ENCODE results near the gene ITGA6.

DNA sequence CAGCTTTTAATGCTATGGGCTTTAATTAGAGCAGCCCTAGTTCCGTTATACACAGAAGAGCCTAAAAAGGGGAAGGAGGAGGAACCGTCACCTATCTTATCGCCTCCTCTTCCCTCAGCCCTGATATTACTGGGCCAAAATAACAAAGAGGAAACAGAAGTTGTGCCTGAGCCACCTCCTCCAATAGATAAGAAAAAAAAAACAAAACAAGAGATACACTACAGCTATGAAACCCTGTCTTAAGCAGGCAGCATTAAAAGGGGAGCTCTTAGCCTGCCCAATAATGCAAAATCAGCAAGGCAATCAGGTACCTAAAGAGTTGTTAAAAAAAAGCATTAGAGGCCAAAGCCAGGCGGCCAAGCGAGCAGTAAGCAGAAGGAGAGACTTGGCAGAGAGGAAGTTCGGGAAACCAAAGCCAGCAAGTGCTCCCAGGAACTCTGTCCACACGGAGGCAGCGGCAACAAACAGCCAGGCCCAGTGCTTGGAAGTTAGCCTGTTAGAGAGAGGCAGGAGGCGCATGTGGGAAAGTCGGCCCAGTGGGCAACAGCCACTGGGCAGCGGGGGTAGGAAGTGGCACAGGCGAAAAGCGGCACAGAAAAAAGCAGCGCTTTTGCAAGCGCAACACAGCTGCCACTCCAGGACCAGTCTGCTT, 86.7 kb downstream of the ITGA6 start:
- no peak for TF ChIP-seq CTCF (IDR thresholded peaks at IDR 0.05; ENCODE audit: insufficient read depth, low read depth, low read length)
- TF ChIP-seq EZH2 (IDR thresholded peaks at IDR 0.05; ENCODE audit: insufficient read depth, low read length) = no peak

Measured in astrocyte (in vitro differentiated cells and primary cell).